Middle frontal gyrus (tissue), 1 donor: ENCODE data around the gene PYM1.
"Not testable (repeated sequence)": the region's sequence is repeated elsewhere in the genome, so short reads cannot be mapped to it uniquely, and the experiment has no call there.

Source experiments
- DNase-seq: peaks from one replicate; pipeline ENCODE4 v3.0.0-alpha.2; 2015; ENCODE audit warnings: low spot score; ENCODE audit errors: extremely low spot score

Gene PYM1

GRCh38 chr12:55940065-55940732 is 12.5 kb upstream of the PYM1 start:
- DNase-seq, result peak; percentile 74

- DNase-seq, result no peak
Measured at GRCh38 chr12:55938826-55939501, 11.3 kb upstream of the PYM1 start.

GRCh38 chr12:55937981-55938380 is 10.3 kb upstream of the PYM1 start:
- no peak for DNase-seq

GRCh38 chr12:55935738-55936151 is 8.1 kb upstream of the PYM1 start:
- no peak for DNase-seq

GRCh38 chr12:55934773-55935172 is 7.1 kb upstream of the PYM1 start:
- no peak for DNase-seq

- DNase-seq, result no peak
Measured at GRCh38 chr12:55933799-55934742, 6.4 kb upstream of the PYM1 start.

GRCh38 chr12:55933169-55933798 is 5.6 kb upstream of the PYM1 start:
- no peak for DNase-seq

- no peak for DNase-seq
Measured at GRCh38 chr12:55932551-55932910, 4.8 kb upstream of the PYM1 start.

GRCh38 chr12:55931780-55932550 is 4.3 kb upstream of the PYM1 start:
- DNase-seq, result no peak

- DNase-seq, result no peak
Measured at GRCh38 chr12:55931317-55931779, 3.7 kb upstream of the PYM1 start.

- no peak for DNase-seq
Measured at GRCh38 chr12:55930771-55931316, 3.1 kb upstream of the PYM1 start, which contains the start of gene DGKA. DGKA (plus strand) TSS chr12:55931162; CDS start chr12:55936504, 5,342 bp downstream.

- no peak for DNase-seq
Measured at GRCh38 chr12:55929306-55929791, 1.7 kb upstream of the PYM1 start.

- DNase-seq, result peak; percentile 79
Measured at GRCh38 chr12:55926738-55927587, 731 bp downstream of the PYM1 start.

GRCh38 chr12:55925870-55926737 is 1.6 kb downstream of the PYM1 start:
- no peak for DNase-seq

- DNase-seq, result no peak
Measured at GRCh38 chr12:55925371-55925770, 2.3 kb downstream of the PYM1 start.

- not testable (repeated sequence) for DNase-seq
Measured at GRCh38 chr12:55923648-55924047, 4.0 kb downstream of the PYM1 start.

- DNase-seq, result no peak
Measured at GRCh38 chr12:55922126-55922525, 5.6 kb downstream of the PYM1 start.

- DNase-seq, result not testable (repeated sequence)
Measured at GRCh38 chr12:55919032-55919431, 8.7 kb downstream of the PYM1 start.
